HG03159 (cell line): ENCODE measurements around the gene NEK7.
"Not testable (repeated sequence)": the region's sequence is repeated elsewhere in the genome, so short reads cannot be mapped to it uniquely, and the experiment has no call there.

Experiments
- ATAC-seq: cut with Tn5 transposase; IDR thresholded peaks from one replicate; pipeline ENCODE4 v1.9.1; 2021; ENCODE audit warnings: mild to moderate bottlenecking, moderate library complexity; ENCODE audit not compliant: unreplicated experiment

Gene NEK7

GRCh38 chr1:198156745-198157240, at the start of gene NEK7:
NEK7 (plus strand) TSS chr1:198156998; CDS start chr1:198232581, 75,583 bp downstream.
- peak; percentile 34 for ATAC-seq

DNA sequence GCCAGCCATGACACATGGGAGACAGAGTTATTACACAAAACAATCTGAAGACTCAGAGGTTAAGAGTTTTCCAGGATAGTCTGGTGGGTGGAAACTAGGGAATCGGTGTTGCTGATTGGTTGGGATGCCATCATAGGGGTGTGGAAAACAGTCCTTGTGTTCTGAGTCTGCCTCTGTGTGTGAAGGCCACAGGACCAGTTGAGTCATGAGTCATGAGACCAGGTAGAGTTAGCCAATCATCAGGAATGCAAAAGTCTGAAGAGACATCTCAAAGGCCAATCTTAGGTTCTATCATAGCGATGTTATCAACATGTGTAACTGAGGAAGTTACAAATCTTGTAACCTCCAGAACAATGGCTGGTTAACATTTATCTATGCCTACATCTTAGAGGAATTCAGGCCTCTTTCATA, 49.7 kb upstream of the NEK7 start:
- ATAC-seq = no peak

DNA sequence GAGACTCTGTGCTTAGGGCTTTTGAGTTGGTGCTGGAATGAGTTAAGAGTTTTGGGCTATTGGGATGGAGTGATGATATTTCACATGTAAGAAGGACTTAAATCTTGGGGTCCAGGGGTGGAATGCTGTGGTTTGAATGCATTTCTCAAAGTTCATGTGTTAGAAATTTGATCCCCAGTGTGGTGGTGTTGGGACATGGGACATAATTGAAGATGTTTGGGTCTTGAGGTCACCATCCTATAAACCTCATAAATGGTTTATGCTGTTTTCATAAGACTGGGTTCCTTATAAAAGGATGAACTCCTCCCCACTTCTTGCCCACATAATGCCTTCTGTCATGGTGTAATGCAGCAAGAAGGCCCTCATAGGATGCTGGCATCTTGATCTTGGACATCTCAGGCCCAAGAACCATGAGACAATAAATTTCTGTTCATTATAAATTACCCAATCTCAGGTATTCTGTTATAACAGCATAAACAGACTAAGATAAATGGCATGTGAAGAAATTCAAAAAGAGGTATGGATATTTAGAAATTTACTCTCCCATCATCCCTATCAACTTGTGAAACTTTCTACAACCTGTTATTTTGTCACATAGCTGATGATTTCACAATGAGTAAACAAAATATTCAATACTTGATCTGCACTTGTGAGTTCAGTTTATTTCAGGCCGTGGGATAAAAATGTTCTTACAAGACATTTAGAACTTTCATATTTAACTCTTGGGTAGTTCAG, 48.0 kb upstream of the NEK7 start:
- no peak for ATAC-seq

GRCh38 chr1:198109371-198109715, 47.5 kb upstream of the NEK7 start:
- no peak for ATAC-seq

- no peak for ATAC-seq
Observed at GRCh38 chr1:198113342-198113750, 43.5 kb upstream of the NEK7 start.

DNA sequence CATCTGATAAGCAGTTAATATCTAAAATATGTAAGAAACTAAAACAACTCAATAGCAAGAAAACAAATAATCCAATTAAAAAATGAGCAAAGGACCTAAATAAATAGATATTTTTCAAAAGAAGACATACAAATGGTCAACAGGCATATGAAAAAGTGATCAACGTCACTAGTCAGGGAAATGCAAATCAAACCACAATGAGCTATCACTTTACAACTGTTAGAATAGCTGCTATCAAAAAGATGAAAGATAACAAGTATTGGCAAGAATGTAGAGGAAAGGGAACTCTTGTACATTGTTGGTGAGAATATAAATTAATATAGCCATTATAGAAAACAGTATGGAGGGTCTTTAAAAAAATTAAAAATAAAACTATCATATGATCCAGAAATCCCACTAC, 40.7 kb upstream of the NEK7 start:
- no peak for ATAC-seq

DNA sequence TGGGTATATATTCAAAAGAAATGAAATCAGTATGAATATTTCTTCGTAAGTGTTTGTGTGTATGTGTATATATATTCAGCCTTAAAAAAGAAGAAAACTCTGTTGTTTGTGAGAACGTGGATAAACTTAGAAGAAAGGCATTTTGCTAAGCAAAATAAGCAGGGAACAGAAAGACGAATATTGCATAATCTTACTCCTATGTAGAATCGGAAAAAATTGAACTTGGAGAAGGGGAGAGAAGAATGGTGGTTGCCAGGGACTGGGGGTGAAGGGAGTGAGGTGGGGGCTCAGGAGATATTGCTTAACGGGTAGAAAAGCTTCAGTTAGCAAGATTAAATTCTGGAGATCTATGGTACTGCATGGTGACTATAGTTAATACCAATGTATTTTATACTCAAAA, 40.3 kb upstream of the NEK7 start:
- no peak for ATAC-seq

- ATAC-seq = no peak
Observed at GRCh38 chr1:198117267-198117666, 39.5 kb upstream of the NEK7 start.

- no peak for ATAC-seq
Observed at GRCh38 chr1:198118134-198118533, 38.7 kb upstream of the NEK7 start.

DNA sequence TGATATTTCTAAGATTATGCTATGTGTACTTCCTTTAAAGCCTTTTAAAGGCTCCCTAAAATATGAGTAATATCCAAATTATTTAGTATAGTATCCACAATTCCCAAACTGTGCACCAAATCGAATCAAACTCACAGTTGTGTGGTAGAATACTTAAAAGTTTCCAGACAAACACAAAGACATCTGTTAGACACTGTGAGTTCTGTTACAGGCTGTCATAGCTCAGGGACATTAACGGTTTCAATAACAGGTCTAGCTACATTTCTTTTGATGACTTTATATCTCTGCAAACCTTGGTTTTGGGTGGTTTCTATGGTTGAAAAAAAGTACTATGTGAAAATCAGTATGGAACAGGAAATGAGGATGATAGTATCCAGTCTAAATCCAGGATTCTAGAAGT, 36.9 kb upstream of the NEK7 start:
- ATAC-seq = no peak

DNA sequence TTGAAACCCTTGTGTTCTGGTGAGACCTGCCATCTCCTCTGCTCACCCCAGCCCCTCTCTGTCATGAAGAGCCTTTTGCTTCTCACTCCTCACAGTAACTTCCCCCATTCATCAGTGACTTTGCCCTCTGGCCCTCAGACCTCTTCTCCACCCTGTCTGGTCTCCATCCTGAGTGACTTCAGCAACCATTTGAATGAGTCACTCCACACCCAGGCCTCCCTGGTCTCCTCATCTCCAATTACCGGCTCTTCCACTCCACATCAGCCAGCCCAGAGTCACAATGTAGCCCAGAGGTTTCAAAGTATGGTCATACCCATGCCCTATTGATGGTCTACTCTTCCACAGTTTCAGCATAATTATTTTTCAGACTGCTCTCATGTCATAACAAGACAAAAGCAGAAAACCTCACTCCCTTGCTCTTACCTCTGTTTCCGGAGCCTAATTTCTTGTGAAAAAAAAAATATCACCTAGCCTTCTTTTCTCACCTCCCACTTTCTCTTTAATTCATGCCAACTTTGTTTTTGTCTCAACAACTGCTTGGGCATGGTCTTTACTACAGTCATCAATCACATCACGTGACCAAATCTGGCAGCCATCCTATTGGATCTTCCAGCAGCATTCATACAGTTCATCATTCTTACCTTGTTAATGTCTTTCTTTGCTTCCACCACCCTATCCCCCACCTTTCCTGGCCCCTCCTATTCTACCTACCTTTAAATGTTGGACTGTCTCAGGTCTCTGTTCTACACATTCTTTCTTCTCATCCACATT, 35.6 kb upstream of the NEK7 start:
- ATAC-seq = no peak

- no peak for ATAC-seq
Observed at GRCh38 chr1:198122693-198123092, 34.1 kb upstream of the NEK7 start.

DNA sequence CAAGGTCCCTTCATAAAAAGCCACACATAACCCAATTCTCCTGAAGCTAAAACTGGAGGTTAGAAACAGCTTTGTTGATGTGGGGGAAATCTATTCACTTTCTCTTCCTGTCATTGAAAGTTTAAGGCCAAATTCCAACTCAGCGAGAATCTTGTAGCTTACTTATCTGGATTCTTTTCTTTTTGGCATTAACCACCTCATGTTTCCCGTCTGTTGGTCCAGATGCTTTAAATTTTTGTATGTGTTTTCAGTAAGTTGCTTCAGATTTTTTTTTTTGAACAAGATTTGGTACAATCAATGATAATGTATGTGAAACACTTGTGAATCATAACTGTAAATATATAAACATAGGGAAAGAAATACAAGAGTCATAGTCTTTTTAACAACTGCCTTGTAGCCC, 33.7 kb upstream of the NEK7 start:
- ATAC-seq = no peak

- ATAC-seq = no peak
Observed at GRCh38 chr1:198124673-198125072, 32.1 kb upstream of the NEK7 start.

- no peak for ATAC-seq
Observed at GRCh38 chr1:198125995-198126735, 30.6 kb upstream of the NEK7 start.

- no peak for ATAC-seq
Observed at GRCh38 chr1:198128533-198128932, 28.3 kb upstream of the NEK7 start.

- not testable (repeated sequence) for ATAC-seq
Observed at GRCh38 chr1:198130053-198130452, 26.7 kb upstream of the NEK7 start.

DNA sequence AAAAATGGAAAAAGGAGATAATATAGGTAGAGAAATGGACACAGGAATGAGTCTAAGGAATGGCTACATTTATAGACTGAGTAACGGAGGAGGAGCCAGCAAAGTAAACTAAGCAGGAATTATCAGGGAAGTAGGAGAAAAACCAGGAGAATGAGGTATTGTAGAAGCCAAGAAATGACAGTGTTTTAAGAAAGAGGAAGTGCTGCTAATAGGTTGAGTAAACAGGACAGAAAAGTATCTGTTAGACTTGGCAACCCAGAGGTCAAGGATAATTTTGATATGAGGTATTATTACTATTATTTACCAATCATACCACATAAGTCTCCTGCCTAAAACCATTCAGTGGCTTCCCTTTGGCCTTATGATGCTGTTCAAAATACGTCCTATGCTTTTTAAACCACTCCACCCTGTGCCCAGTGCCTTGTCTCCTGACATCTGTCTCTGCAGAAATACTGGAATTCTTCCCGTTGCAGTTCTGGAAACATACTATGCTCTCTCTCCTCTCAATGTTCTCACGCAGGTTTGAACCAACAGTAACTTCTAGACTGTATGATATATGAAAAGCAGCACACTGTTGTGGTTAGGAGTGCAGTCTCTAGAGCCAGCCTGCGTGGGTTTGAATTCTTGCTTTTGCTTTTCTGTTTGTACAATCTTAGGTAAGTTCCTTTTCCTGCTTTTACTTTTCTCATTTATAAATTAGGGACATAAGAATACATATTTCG, 24.6 kb upstream of the NEK7 start:
- ATAC-seq = peak; percentile 81

DNA sequence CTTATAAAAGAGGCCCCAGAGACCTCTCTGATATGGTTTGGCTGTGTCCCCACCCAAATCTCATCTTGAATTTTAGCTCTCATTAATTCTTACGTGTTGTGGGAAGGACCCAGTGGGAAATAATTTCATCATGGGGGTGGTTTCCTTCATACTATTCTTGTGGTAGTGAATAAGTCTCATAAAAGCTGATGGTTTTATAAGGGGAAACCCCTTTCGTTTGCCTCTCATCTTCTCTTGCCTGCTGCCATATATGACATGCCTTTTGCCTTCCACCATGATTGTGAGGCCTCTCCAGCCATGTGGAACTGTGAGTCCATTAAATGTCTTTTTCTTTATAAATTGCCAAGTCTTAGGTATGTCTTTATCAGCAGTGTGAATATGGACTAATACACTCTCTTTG, 22.5 kb upstream of the NEK7 start:
- no peak for ATAC-seq

GRCh38 chr1:198135366-198135765, 21.4 kb upstream of the NEK7 start:
- no peak for ATAC-seq
